C4-2B (cell line): ENCODE measurements around the gene JUND.

Experiments
- ZFX ChIP-seq: fragments of 450-650 bp; IDR thresholded peaks from 2 replicates; pipeline ENCODE4 v1.6.1; 2017
- TF ChIP-seq, protein P1 (sequence below): fragments of 450-650 bp; conservative IDR thresholded peaks from 2 replicates; pipeline ENCODE4 v1.5.1; 2017; ENCODE audit warnings: mild to moderate bottlenecking

DNA sequence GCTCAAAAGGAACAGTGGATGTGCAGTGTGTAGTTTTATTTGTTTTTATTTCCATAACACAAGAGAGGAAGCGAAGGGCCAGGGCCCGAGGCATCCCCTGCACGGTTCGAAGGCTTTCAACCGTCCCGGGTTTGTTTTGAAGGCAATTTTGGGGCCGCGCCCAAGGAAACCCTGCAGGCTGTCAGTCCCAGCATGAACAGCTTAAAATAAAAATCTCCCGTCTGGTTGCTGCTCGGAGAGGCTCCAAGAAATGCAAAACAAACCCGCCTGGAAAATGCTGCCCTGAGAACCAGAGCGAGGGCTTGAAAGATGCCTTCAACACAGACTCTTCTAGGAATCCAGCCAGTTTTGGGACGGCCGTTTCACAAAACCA, 25.5 kb upstream of the JUND start:
- TF ChIP-seq, protein P1, sequence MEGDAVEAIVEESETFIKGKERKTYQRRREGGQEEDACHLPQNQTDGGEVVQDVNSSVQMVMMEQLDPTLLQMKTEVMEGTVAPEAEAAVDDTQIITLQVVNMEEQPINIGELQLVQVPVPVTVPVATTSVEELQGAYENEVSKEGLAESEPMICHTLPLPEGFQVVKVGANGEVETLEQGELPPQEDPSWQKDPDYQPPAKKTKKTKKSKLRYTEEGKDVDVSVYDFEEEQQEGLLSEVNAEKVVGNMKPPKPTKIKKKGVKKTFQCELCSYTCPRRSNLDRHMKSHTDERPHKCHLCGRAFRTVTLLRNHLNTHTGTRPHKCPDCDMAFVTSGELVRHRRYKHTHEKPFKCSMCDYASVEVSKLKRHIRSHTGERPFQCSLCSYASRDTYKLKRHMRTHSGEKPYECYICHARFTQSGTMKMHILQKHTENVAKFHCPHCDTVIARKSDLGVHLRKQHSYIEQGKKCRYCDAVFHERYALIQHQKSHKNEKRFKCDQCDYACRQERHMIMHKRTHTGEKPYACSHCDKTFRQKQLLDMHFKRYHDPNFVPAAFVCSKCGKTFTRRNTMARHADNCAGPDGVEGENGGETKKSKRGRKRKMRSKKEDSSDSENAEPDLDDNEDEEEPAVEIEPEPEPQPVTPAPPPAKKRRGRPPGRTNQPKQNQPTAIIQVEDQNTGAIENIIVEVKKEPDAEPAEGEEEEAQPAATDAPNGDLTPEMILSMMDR, result no peak
- no peak for TF ChIP-seq ZFX
